Stomach smooth muscle (tissue), 2 donors: Measurements from ENCODE around the gene CPNE8.

Experiments used
- H3K27ac ChIP-seq: one replicate; pipeline ENCODE4 v1.7.0; 2013; ENCODE audit warnings: mild to moderate bottlenecking, low read length, inconsistent platforms
- H3K27me3 ChIP-seq, 2 donors: one replicate each; pipeline ENCODE4 v1.7.0; 2013; ENCODE audit warnings: low read length in 2 of 2; ENCODE audit not compliant: insufficient read depth in 2 of 2, control insufficient read depth in 1 of 2
- H3K36me3 ChIP-seq, 2 donors: one replicate each; pipeline ENCODE4 v1.7.0; 2013; ENCODE audit warnings: low read length in 2 of 2; ENCODE audit not compliant: control insufficient read depth in 2 of 2, insufficient read depth in 2 of 2
- H3K4me1 ChIP-seq: one replicate; pipeline ENCODE4 v1.7.0; 2013; ENCODE audit warnings: low read length; ENCODE audit not compliant: control insufficient read depth, insufficient read depth
- H3K4me3 ChIP-seq, 2 donors: one replicate each; pipeline ENCODE4 v1.7.0; 2013; ENCODE audit warnings: low read length in 2 of 2
- H3K9ac ChIP-seq, 2 donors: one replicate each; pipeline ENCODE4 v1.7.0; 2013; ENCODE audit warnings: low read length in 2 of 2, mild to moderate bottlenecking in 1 of 2
- H3K9me3 ChIP-seq, 2 donors: one replicate each; pipeline ENCODE4 v1.7.0; 2013; ENCODE audit warnings: low read length in 2 of 2; ENCODE audit not compliant: control insufficient read depth in 2 of 2
- donor health status: healthy.
- donor health status: Pancreatic carcinoma.

CPNE8 gene

GRCh38 chr12:38690646-38691045, 214.7 kb downstream of the CPNE8 start:
- Histone ChIP-seq H3K4me1 (no peaks in the 10 kb centered on the region), H3K36me3 (no peaks in the 10 kb centered on the region), H3K27ac (no peak overlapping the region), H3K27me3 (no peaks in the 10 kb centered on the region), H3K9me3 (peaks cover 0 to 4% of the 10 kb centered on the region in 2 donors), H3K9ac (no peak overlapping the region), H3K4me3 (no peak overlapping the region)

DNA sequence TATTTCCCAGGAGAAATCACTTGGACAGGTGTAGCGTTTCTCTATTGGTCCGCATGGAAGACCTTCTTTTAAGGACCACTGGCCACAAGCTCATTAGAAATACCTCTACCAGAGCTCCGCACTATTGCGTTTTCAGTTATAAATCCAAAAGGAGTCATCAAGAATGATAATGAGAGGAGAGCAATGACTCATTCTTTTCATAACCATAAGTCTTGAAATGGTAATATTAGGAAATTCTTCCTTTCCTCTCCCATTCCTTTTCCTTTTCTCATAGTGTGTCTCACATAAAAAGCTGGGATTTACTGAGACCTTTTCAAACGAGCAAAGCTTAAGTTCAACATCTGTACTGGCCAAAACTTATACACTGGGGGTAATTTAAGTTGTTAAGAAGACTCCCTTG, 215.7 kb downstream of the CPNE8 start:
- H3K4me3 ChIP-seq = no peak overlapping the region
- no peak overlapping the region for H3K27ac ChIP-seq
- no peaks in the 10 kb centered on the region for H3K27me3 ChIP-seq
- peaks cover 0 to 4% of the 10 kb centered on the region in 2 donors for H3K9me3 ChIP-seq
- no peaks in the 10 kb centered on the region for H3K4me1 ChIP-seq
- H3K9ac ChIP-seq = no peak overlapping the region
- H3K36me3 ChIP-seq = peaks cover 0 to 5% of the 10 kb centered on the region in 2 donors

DNA sequence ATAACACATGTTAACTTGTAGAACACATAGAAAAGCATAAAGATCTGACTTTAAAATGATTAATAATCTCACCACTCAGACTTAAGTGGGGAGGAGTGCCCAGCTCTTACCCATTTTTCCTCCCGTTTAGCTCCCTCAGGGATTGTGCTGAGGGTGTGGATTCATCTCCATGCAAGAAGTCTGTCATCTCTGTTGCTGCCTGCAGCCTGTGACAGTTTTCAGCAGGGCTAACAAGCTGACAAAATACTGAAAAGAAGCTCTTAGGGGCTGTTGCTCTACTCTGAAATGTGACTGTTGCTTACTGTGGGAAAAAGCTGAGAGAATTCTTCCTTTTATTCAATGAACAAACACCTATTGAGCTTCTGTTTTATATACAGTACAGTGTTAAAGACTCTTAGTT, 216.2 kb downstream of the CPNE8 start:
- Histone ChIP-seq H3K9me3 (peaks cover 0 to 4% of the 10 kb centered on the region in 2 donors), H3K4me3 (no peak overlapping the region), H3K36me3 (peaks cover 0 to 5% of the 10 kb centered on the region in 2 donors), H3K4me1 (no peaks in the 10 kb centered on the region), H3K27ac (no peak overlapping the region), H3K27me3 (no peaks in the 10 kb centered on the region), H3K9ac (no peak overlapping the region)

DNA sequence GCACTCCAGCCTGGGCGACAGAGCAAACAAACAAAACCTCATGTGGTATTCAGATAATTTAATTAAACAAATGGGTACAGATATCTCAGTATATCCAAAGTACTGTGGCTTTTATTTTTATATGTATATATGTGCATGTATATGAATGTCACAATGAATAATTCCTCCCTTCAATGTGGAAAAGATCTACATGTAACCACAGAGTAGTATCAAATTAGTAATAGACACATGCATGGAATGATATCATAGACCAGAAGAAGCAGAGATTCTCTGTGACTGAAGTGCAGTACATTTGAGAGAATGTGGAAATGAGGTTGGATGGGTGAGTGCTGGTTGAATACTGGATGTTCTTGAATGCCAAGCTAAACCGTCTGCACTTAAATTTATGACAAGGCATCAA, 222.9 kb downstream of the CPNE8 start:
- peaks cover 0 to 5% of the 10 kb centered on the region in 2 donors for H3K36me3 ChIP-seq
- no peaks in the 10 kb centered on the region for H3K4me1 ChIP-seq
- H3K9me3 ChIP-seq = peaks cover 0 to 4% of the 10 kb centered on the region in 2 donors
- no peak overlapping the region for H3K9ac ChIP-seq
- H3K27ac ChIP-seq = no peak overlapping the region
- H3K4me3 ChIP-seq = no peak overlapping the region
- no peaks in the 10 kb centered on the region for H3K27me3 ChIP-seq

DNA sequence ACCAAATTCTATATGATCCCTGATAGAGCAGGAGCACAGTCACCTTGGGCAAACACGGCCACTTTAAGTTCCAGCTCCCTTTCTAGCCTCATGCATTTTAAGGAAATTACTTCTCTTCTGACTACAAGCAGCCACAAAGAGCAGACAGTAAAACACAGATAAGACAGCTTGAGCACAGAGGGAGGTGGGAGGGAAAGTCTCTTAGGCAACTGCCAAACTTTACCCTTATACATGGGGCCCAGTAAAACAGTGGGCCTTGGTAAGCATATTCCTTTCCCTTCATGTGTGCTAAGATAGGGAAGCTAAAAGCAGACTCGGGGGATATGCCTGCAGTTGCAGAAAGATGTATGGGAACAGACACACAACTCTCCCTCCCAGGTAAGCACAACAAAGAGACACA, 235.9 kb downstream of the CPNE8 start:
- no peaks in the 10 kb centered on the region for H3K4me1 ChIP-seq
- H3K36me3 ChIP-seq = peaks cover 0 to 5% of the 10 kb centered on the region in 2 donors
- no peak overlapping the region for H3K27ac ChIP-seq
- no peaks in the 10 kb centered on the region for H3K9me3 ChIP-seq
- no peaks in the 10 kb centered on the region for H3K27me3 ChIP-seq
- no peak overlapping the region for H3K9ac ChIP-seq
- no peak overlapping the region for H3K4me3 ChIP-seq

DNA sequence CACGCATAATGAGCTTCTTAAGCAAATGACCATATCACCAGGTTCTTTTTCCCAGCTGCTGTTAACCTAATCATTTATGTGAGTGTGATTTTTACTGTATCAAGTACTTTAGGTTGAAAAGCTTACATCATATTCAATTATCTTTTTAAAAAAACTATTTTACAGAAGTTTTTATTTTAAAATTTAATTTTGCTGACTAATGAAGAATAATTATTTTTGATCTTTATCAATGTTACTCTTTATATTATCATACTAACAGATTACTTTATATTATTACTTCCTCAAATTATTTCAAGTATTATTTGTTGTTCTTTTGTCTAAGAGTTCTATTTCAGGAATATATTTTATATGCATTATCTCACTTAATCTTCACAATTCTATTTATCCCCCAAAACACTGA, 236.3 kb downstream of the CPNE8 start:
- no peaks in the 10 kb centered on the region for H3K4me1 ChIP-seq
- H3K9ac ChIP-seq = no peak overlapping the region
- no peak overlapping the region for H3K27ac ChIP-seq
- H3K9me3 ChIP-seq = no peaks in the 10 kb centered on the region
- no peak overlapping the region for H3K4me3 ChIP-seq
- H3K27me3 ChIP-seq = no peaks in the 10 kb centered on the region
- peaks cover 0 to under 1% of the 10 kb centered on the region in 2 donors for H3K36me3 ChIP-seq

- Histone ChIP-seq H3K9me3 (peaks cover 0 to 4% of the 10 kb centered on the region in 2 donors), H3K27me3 (no peaks in the 10 kb centered on the region), H3K27ac (no peak overlapping the region), H3K4me1 (no peaks in the 10 kb centered on the region), H3K36me3 (no peaks in the 10 kb centered on the region), H3K9ac (no peak overlapping the region), H3K4me3 (no peak overlapping the region)
Observed at GRCh38 chr12:38666425-38666824, 239.0 kb downstream of the CPNE8 start.

DNA sequence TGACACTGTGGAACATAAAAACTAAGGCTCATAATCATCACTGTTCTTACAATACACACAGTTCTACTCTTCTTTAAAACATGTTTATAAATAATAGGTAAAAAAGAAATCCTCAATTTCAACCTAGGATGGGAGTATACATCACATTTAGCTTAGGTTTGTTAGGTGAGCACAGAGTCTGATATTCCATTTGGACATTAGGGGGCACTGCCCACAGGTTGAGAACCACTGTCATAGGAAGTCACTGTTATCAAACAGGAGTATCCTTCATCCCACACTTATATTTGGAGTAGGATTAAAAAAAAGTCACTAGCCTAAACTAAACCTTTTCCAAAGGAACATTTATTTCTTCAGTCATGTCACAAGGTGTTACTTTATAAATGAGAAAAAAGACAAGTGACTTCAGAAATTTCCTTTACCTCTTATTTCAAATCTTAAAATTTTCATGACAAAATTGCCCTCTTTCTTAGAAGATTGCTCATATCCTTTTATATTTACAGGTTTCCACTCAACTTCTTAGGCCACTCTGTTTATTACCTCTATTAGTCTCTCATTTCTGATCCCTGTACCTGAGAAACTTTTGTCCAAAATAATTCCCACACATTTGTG, 240.6 kb downstream of the CPNE8 start:
- H3K9ac ChIP-seq = no peak overlapping the region
- no peaks in the 10 kb centered on the region for H3K4me1 ChIP-seq
- no peaks in the 10 kb centered on the region for H3K27me3 ChIP-seq
- H3K9me3 ChIP-seq = peaks cover 0 to 4% of the 10 kb centered on the region in 2 donors
- H3K36me3 ChIP-seq = no peaks in the 10 kb centered on the region
- H3K4me3 ChIP-seq = no peak overlapping the region
- H3K27ac ChIP-seq = no peak overlapping the region

DNA sequence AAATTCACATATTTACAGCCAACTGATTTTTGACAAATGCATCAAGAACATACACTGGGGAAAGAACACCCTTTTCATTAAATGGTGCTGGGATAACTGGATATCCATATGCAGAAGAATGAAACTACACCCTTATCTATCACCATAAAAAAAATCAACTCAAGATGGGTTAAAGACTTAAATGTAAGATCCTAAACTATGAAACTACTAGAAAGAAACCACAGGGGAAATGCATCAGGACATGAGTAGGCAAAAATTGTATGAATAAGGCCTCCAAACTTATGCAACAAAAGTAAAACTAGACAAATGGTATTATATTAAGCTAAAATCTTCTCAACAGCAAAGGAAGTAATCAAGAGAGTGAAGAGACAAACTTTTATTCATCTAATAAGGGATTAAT, 242.6 kb downstream of the CPNE8 start:
- no peaks in the 10 kb centered on the region for H3K36me3 ChIP-seq
- H3K4me3 ChIP-seq = no peak overlapping the region
- H3K4me1 ChIP-seq = no peaks in the 10 kb centered on the region
- no peak overlapping the region for H3K27ac ChIP-seq
- no peak overlapping the region for H3K9ac ChIP-seq
- no peaks in the 10 kb centered on the region for H3K27me3 ChIP-seq
- H3K9me3 ChIP-seq = peaks cover 0 to 4% of the 10 kb centered on the region in 2 donors

DNA sequence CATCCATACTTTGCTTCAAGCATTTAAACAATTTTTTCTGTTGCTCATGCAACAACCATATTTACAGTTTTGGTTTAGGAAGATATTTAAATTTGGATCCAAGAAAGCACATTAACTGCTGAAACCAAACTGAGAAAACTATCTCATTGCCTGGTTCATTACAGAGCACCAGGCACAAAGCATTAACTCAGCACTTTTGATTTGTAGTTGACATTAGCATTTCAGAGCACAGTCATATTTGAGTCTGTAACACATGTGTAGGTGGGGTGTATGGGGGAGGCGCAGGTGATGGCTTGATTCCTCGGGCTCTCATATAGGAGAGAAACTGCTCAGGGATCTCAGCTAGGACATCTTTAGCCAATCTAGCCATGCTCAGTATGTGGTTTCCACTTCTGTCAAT, 251.7 kb downstream of the CPNE8 start:
- no peaks in the 10 kb centered on the region for H3K4me1 ChIP-seq
- no peaks in the 10 kb centered on the region for H3K27me3 ChIP-seq

GRCh38 chr12:38648813-38649212, 256.6 kb downstream of the CPNE8 start:
- H3K4me1 ChIP-seq = no peaks in the 10 kb centered on the region
- no peak overlapping the region for H3K27ac ChIP-seq
- H3K9me3 ChIP-seq = no peaks in the 10 kb centered on the region
- H3K27me3 ChIP-seq = no peaks in the 10 kb centered on the region
- H3K4me3 ChIP-seq = no peak overlapping the region
- no peaks in the 10 kb centered on the region for H3K36me3 ChIP-seq
- no peak overlapping the region for H3K9ac ChIP-seq

More for the DNA sequence above, 251.7 kb downstream of the CPNE8 start:
- Histone ChIP-seq H3K9me3 (no peaks in the 10 kb centered on the region), H3K4me3 (no peak overlapping the region), H3K9ac (no peak overlapping the region), H3K36me3 (no peaks in the 10 kb centered on the region), H3K27ac (no peak overlapping the region)
